Measurements from ENCODE around the gene OR10J4.
"Not testable (repeated sequence)": the region's sequence is repeated elsewhere in the genome, so short reads cannot be mapped to it uniquely, and the experiment has no call there.

Gene OR10J4

GRCh38 chr1:159431904-159432303 lies at the start of gene OR10J4:
TSS of gene OR10J4 (plus strand) at chr1:159432204.
- no peak for DNase-seq

GRCh38 chr1:159406821-159407220 lies 25.2 kb upstream of the OR10J4 start:
- no peak for DNase-seq

- DNase-seq, result no peak
These were observed 23.1 kb upstream of the OR10J4 start for GRCh38 chr1:159408862-159409400.

GRCh38 chr1:159421821-159422220 lies 10.2 kb upstream of the OR10J4 start:
- DNase-seq, result no peak

- DNase-seq, result no peak
These were observed 3.5 kb upstream of the OR10J4 start for GRCh38 chr1:159428536-159428935.

- no peak for DNase-seq
These were observed 2.7 kb upstream of the OR10J4 start for GRCh38 chr1:159429074-159429861.

GRCh38 chr1:159430985-159431384 lies 1.0 kb upstream of the OR10J4 start:
- no peak for DNase-seq

- no peak for DNase-seq
These were observed 4.5 kb downstream of the OR10J4 start for GRCh38 chr1:159436469-159436868.

- DNase-seq, result no peak
These were observed 7.4 kb downstream of the OR10J4 start, which contains the start of gene OR10J1 for GRCh38 chr1:159439422-159439821. TSS of gene OR10J1 (plus strand) at chr1:159439722. CDS start at chr1:159439792, 70 bp downstream.

GRCh38 chr1:159441360-159441759 lies 9.4 kb downstream of the OR10J4 start:
- DNase-seq, result no peak

GRCh38 chr1:159442428-159442827 lies 10.4 kb downstream of the OR10J4 start:
- no peak for DNase-seq

GRCh38 chr1:159443066-159443750 lies 11.2 kb downstream of the OR10J4 start:
- no peak for DNase-seq

GRCh38 chr1:159444511-159444910 lies 12.5 kb downstream of the OR10J4 start:
- DNase-seq, result no peak

GRCh38 chr1:159448181-159448580 lies 16.2 kb downstream of the OR10J4 start:
- no peak for DNase-seq

- not testable (repeated sequence) for DNase-seq
These were observed 17.6 kb downstream of the OR10J4 start for GRCh38 chr1:159449605-159450004.

GRCh38 chr1:159459551-159459950 lies 27.5 kb downstream of the OR10J4 start:
- no peak for DNase-seq

- no peak for DNase-seq
These were observed 33.2 kb downstream of the OR10J4 start for GRCh38 chr1:159465191-159465603.

GRCh38 chr1:159468321-159468720 lies 36.3 kb downstream of the OR10J4 start:
- DNase-seq, result no peak

GRCh38 chr1:159469921-159470533 lies 38.0 kb downstream of the OR10J4 start:
- no peak for DNase-seq

- no peak for DNase-seq
These were observed 41.3 kb downstream of the OR10J4 start for GRCh38 chr1:159473335-159473734.

GRCh38 chr1:159474926-159475325 lies 42.9 kb downstream of the OR10J4 start:
- no peak for DNase-seq

Data from AML-193 (cell line).